IPS-NIHi7 (cell line): ENCODE results near the gene EXTL1.

ENCODE experiments used
- DNase-seq: peaks from one replicate; pipeline ENCODE4 v3.0.0; 2012; ENCODE audit warnings: mixed read lengths; ENCODE audit errors: extremely low spot score

The EXTL1 gene

GRCh38 chr1:26041978-26042377 is 20.4 kb downstream of the EXTL1 start:
- no peak for DNase-seq

GRCh38 chr1:26043765-26044164 is 22.2 kb downstream of the EXTL1 start:
- no peak for DNase-seq

- DNase-seq = no peak
These were observed 22.8 kb downstream of the EXTL1 start for GRCh38 chr1:26044414-26044813.

DNA sequence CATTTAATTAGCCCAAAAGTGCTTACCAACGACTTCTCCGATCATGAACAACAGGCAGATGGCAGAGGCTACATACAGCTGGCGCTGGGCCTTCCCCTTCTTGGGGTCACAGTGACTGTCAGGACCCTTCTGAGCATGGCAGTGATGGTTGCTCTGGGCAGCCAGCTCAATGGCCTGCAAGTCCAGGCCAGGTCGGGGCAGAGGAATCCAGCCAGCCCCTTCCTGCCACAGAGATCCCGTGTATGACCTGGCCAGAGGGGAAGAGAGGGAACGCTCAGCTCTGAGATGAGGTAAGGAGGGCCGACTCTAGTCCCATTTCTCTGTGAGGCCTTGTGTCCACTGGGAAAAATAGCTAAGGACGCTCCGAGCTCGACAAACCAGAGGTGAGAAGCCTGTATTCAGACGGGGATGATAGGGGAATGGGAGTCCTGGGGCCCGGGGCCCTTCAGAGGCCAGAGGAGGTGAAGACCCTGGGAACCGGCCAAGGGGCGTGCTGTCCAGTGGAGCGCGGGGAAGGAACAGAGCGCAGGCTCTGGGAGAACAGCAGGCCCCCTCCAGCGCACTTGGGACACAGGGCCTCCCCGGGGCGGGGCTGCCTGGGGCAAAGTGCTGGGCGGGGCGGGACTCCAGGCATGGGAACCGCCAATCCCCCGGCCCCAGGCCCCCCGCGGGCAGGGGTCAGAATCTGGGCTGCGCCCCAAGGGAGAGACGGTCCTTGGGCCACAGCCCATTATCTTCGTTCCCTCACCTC is 23.6 kb downstream of the EXTL1 start:
- no peak for DNase-seq

- DNase-seq = peak; percentile 57
These were observed 24.2 kb downstream of the EXTL1 start, which contains the start of gene SLC30A2 for GRCh38 chr1:26045722-26046245. Gene SLC30A2 (minus strand): TSS chr1:26046118. CDS start chr1:26045896, 222 bp downstream.

GRCh38 chr1:26046246-26047095 is 24.9 kb downstream of the EXTL1 start:
- no peak for DNase-seq

DNA sequence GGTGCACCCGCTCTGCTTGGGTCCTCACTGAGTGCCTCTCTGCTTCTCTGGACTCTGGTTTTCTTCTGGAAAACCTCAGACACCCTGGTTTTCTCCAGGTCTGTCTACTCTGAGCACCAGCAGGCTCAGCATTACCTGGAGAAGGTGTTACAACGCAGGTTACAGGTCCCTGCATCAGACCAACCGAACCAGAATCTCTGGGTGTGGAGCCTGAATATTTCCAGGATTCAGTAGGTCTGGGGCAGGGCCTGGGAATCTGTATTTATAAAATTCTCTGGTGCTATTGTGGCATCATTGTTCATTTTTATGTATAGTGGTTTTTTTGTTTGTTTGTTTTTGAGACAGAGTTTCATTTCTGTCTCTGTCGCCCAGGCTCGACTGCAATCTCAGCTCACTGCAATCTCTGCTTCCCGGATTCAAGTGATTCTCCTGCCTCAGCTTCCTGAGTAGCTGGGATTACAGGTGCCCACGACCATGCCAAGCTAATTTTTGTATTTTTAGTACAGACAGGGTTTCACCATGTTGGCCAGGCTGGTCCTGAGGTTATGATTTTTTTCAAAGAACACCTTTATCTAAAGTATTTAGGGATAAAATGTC is 25.8 kb downstream of the EXTL1 start:
- DNase-seq = no peak

DNA sequence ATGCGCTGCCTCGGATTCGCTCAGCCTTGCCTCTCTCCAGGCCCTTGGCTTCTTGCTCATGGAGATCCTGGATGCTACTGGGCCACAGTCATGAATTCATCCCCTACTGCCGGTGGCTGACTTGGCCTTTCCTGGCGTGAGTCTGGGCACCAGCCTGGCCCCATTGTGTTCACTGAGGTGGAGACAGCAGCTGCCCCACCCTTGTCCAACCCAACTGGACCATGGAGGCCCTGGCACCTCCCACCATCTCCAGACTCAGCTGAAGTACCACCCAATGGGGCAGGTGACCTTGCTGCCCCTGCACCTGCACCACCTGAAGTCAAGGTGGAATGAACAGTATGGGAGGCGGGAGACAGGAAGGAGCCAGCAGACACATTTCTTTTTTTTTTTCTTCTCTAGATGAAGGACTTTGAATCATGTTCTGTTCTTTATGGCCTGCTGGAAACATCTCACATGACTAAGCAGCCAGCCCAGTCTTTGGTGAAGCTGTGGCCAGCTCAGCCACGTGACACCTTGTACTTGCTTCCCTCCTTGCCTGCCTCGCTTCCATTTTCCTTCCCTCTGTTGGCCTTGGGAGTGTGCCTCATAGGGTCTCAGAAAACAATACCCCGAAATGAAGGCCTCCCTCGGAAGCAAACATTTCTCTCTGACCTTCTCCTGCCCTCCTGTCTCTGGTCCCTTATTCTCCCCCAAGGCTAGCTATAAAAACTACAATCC is 28.1 kb downstream of the EXTL1 start:
- DNase-seq = no peak

DNA sequence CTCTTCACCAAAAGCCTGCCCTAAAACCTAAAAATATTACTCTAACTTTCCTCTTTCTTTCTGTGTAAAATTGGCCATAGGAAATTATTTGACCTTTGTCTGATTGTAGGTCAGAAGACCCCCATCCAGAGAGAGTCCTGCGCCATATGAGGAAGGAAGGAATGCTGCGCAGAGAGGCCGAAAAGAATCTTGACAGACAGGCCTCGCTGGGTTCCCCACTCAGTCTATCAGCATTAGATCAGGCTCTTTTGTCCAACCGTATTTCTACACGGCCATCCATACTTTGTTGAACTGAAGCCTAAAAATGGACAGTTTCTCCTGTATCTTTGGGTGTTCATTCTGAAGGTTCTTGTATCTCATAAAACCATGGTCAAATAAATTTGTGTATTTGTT is 28.7 kb downstream of the EXTL1 start:
- DNase-seq = no peak

DNA sequence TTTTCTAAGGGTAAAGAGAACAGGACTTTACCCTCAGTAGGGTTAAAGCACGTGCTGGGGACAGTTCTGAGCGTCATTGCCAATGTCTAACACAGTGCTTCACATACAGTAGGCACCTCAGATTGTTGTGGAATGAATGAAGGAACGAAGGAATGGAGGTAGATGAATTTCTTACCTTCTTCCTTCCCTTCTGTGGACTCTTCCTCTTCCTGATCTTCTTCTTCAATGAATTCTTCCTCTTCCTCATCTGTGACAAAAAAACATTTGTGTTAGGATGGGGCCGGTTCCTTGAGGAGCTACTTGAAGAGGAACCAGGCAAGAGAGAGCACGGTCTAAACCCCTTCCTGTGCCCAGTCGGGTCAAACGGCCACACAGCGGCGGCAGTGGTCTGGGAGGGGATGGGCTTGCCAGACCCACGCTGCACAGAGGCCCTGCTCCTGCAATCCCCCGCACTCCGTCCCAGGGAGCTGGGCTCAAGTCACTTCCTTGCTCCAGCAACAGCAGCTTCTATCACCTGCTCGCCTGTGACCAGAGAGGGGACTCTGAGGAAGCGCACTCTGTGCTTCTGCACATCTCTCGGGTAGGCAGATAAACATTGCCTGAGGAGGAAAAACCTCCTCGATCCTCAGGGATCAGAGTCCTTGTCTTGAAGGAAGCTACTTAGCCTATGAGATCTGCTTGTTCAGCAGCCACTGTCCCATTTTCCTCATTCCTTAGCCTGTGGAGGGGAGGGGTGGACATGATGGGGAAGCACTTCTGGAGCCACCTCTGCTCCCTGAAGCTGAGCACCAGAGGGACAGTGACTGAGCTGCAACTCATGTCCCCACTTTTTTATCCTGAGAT is 32.4 kb downstream of the EXTL1 start:
- DNase-seq = peak; percentile 40

DNA sequence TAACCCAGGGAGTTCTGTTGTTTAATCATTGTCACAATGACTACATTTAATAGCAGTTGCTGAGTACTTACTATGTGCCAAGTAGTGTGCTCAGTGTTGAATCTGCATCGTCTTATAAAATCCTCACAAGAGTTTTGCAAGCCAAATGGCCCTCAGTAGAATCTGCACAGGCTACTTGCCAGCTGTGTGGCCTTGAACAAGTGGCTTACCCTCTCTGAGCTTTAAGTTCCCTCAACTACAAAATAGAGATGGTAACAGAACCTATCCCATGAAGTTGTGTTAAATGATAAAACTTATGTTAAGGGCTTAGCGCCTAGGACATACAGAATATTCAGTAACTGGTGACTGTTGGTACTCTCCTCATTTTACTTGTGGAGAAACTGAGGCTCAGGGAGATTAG is 33.5 kb downstream of the EXTL1 start:
- no peak for DNase-seq

DNA sequence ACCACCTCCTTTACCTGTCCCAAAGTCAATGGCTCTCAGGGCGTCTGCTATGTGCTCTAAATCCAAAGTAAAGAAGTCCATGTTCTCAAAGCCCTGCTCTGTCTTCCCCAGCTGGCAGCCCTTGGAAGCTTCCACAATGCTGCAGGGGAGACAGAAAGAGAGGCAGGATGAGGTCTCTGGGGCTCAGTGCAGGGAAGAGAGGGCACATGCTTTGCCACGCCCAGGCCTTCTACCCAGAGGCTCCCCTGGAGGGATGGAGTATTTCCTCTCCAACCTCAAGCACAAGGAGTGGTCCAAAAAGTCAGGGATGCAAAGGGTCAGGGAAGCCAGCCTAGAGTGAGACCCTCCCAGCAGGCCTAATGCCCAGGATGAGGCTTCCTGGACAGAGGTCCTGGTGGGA is 35.6 kb downstream of the EXTL1 start:
- DNase-seq = no peak

DNA sequence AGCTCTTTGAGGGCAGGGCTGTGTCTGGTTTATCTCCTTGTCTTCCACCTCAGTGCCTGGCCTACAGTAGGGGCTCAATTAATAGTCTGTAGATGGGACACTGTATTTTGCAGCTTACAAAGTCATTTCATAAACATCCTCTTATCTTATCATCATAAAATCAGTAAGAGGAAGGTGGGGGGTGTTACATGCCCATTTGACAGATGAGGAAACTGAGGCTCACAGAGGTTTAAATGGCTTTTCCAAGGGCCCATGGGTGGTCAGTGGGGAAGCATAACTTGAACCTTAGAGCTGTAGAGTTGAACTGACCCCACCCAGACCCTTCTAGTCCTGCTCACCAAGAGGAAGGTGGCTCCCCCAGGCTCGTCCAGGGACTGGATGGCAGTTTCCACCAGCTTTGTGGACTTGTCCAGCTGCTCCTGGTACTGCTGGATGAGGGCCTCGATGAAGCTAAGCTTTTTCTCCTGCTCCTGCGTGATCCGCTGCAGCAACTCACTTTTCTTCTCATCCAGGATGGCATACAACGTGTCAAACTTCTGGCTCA is 36.5 kb downstream of the EXTL1 start:
- no peak for DNase-seq

DNA sequence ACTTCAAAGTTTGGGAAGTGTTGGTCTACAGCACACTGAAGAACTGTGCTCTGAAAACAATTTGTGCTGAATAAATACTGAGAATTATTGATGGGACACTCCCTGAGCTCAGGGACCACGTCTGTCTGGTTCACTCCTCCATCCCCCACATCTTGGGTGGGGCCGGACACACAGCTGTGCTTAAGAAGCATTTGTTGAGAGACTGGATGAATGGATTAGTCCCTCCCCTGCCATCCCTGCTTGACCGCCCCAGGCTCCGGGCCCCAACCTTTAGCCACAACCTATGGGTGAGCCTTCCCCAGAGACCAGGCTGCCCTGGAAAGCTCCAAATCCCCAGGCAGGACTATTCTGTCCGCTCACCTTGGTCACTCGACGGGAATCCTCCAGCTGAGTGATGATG is 38.3 kb downstream of the EXTL1 start:
- DNase-seq = no peak

GRCh38 chr1:26060832-26061574 is 39.4 kb downstream of the EXTL1 start:
- no peak for DNase-seq

GRCh38 chr1:26064553-26064952 is 43.0 kb downstream of the EXTL1 start:
- no peak for DNase-seq

- DNase-seq = no peak
These were observed 44.6 kb downstream of the EXTL1 start for GRCh38 chr1:26066160-26066559.

GRCh38 chr1:26066857-26067256 is 45.3 kb downstream of the EXTL1 start:
- peak; percentile 69 for DNase-seq

GRCh38 chr1:26067432-26067911 is 45.9 kb downstream of the EXTL1 start, which contains the start of gene TRIM63:
Gene TRIM63 (minus strand): TSS chr1:26067630. CDS start chr1:26067494, 136 bp downstream.
- no peak for DNase-seq

DNA sequence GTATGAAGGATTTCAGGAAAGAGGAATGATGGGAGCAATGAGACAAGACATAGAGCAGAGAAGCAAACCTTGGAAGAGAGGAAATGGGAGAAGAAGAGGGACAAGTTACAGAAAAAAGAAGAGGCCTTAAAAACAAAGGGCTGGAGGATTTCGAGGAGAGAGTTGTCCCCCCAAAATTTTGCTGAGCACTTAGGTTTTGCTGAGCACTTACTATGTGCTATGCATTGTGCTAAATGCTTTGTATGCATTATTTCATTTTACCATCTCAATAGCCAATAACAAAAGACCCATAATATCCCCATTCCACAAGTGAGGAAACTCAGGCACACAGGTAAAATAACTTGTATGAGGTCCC is 48.3 kb downstream of the EXTL1 start:
- no peak for DNase-seq
